IPS DF 6.9 (cell line): ENCODE measurements around the gene IL21.

Experiments used
- DNase-seq: peaks from one replicate; pipeline ENCODE4 v3.0.0-alpha.2; 2013; ENCODE audit warnings: low read depth, low spot score
- H3K27ac ChIP-seq: one replicate; pipeline ENCODE4 v1.5.1; 2013; ENCODE audit warnings: low read length, control low read depth
- H3K27me3 ChIP-seq: 2 replicates; pipeline ENCODE4 v1.6.1; 2013; ENCODE audit warnings: mild to moderate bottlenecking, low read length; ENCODE audit not compliant: control insufficient read depth, insufficient read depth
- H3K36me3 ChIP-seq: 2 replicates; pipeline ENCODE4 v1.6.1; 2013; ENCODE audit warnings: low read length; ENCODE audit not compliant: control insufficient read depth, insufficient read depth
- H3K4me1 ChIP-seq: 2 replicates; pipeline ENCODE4 v1.6.1; 2013; ENCODE audit warnings: low read length; ENCODE audit not compliant: control insufficient read depth, insufficient read depth
- H3K4me3 ChIP-seq: 2 replicates; pipeline ENCODE4 v1.5.1; 2013; ENCODE audit warnings: mild to moderate bottlenecking, low read length
- H3K9me3 ChIP-seq: 2 replicates; pipeline ENCODE4 v1.6.1; 2013; ENCODE audit warnings: low read length, inconsistent platforms; ENCODE audit not compliant: control insufficient read depth, insufficient read depth
- WGBS: extraction: QIAGEN DNeasy Blood & Tissue Kit; methylation state at CpG from one replicate; pipeline ENCODE4 v1.1.7; 2013; ENCODE audit warnings: mixed read lengths, missing lambda C conversion rate; ENCODE audit not compliant: insufficient read length, insufficient coverage; 5-methylcytosine and 5-hydroxymethylcytosine counted together

Gene IL21

GRCh38 chr4:122621016-122621507 is at the start of gene IL21:
TSS of gene IL21 (minus strand) at chr4:122621066. CDS start at chr4:122621011, 55 bp downstream.
- Histone ChIP-seq H3K27me3 (no peaks in the 10 kb centered on the region), H3K36me3 (no peaks in the 10 kb centered on the region), H3K4me3 (no peak within 1 kb of the TSS), H3K9me3 (no peaks in the 10 kb centered on the region), H3K4me1 (no peaks in the 10 kb centered on the region), H3K27ac (no peak within 1 kb of the TSS)
- DNase-seq, result no peak
- no CpG with 5 or more reads among the region's 4 CpGs for WGBS

DNA sequence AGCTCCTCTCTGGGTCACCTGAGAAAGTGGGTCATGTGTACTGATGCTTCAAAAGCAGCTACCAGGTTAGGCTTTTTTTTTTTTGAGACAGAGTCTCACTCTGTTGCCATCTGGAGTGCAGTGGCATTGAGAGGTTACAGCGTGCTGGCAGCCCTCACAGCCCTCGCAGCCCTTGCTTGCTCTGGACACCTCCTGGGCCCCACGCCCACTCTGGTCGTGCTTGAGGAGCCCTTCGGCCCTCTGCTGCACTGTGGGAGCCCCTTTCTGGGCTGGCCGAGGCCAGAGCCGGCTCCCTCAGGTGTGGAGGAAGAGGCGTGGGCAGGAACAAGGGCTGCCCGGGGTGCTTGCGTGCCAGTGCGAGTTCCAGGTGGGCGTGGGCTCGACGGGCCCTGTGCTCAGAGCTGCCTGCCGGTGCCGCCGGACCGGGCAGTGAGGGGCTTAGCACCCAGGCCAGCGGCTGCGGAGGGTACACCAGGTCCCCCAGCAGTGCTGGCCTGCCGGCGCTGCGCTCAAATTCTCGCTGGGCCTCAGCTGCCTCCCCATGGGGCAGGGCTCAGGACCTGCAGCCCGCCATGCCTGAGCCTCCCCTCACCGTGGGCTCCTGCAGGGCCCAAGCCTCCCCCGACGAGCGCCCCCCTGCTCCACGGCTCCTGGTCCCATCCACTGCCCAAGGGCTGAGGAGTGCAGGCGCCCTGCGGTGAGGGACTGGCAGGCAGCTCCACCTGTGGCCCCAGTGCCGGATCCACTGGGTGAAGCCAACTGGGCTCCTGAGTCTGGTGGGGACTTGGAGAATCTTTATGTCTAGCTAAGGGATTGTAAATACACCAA is 49.3 kb upstream of the IL21 start:
- Histone ChIP-seq H3K9me3 (no peaks in the 10 kb centered on the region), H3K4me3 (no peak overlapping the region), H3K4me1 (no peaks in the 10 kb centered on the region), H3K27me3 (no peaks in the 10 kb centered on the region), H3K27ac (no peak overlapping the region), H3K36me3 (no peaks in the 10 kb centered on the region)
- no CpG with 5 or more reads among the region's 33 CpGs for WGBS
- DNase-seq, result no peak

- WGBS, result no CpG with 5 or more reads among the region's 4 CpGs
- Histone ChIP-seq H3K36me3 (no peaks in the 10 kb centered on the region), H3K4me1 (no peaks in the 10 kb centered on the region), H3K27me3 (no peaks in the 10 kb centered on the region), H3K9me3 (no peaks in the 10 kb centered on the region), H3K27ac (no peak overlapping the region), H3K4me3 (no peak overlapping the region)
- DNase-seq, result no peak
Measured at GRCh38 chr4:122668241-122668640, 47.4 kb upstream of the IL21 start.

GRCh38 chr4:122666527-122667245 is 45.8 kb upstream of the IL21 start:
- H3K9me3 ChIP-seq, result no peaks in the 10 kb centered on the region
- no peak for DNase-seq
- no peak overlapping the region for H3K4me3 ChIP-seq
- no peaks in the 10 kb centered on the region for H3K4me1 ChIP-seq
- H3K27ac ChIP-seq, result no peak overlapping the region
- no CpG with 5 or more reads among the region's 2 CpGs for WGBS
- no peaks in the 10 kb centered on the region for H3K27me3 ChIP-seq
- H3K36me3 ChIP-seq, result no peaks in the 10 kb centered on the region

DNA sequence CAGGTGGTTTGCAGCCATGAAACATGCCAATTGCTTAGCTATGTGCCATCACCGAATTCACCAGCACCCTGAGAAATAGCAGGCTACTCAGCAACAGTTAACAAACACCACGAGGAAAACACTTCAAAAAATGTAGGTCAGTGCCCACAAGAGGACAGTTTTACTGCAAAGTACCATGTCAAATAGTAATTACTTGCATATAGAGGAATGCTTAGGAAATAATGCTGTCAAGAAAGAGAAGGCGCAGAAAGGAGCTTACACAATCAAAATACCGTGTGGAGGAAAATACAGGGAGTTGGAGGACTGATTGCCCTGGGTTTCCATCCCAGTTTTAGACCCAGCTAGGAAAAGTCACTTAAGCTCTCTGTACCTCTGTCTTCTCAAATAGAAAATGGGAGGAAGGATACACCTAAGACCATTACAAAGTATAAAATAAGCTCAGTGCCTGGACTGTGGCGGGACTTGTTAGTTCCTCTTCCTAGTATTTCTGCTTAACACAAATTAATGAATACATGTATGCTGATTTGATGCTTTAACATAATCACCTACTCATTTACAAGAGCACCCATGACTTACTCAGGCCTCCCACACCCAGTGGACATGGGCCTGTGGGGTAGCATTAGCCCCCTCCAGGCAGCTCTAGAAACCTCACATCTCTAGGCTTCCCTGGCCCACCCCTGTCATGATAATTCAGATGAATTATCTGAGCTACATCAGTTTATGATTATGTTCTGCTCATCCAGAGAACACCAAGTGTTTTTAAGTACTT is 44.5 kb upstream of the IL21 start:
- WGBS, result no CpG with 5 or more reads among the region's 5 CpGs
- Histone ChIP-seq H3K4me3 (no peak overlapping the region), H3K27me3 (no peaks in the 10 kb centered on the region), H3K27ac (no peak overlapping the region), H3K9me3 (no peaks in the 10 kb centered on the region), H3K4me1 (no peaks in the 10 kb centered on the region), H3K36me3 (no peaks in the 10 kb centered on the region)
- DNase-seq, result no peak

- H3K4me1 ChIP-seq, result no peaks in the 10 kb centered on the region
- no CpG with 5 or more reads among the region's 9 CpGs for WGBS
- no peaks in the 10 kb centered on the region for H3K36me3 ChIP-seq
- no peak overlapping the region for H3K4me3 ChIP-seq
- H3K27me3 ChIP-seq, result no peaks in the 10 kb centered on the region
- DNase-seq, result no peak
- H3K27ac ChIP-seq, result no peak overlapping the region
- no peaks in the 10 kb centered on the region for H3K9me3 ChIP-seq
Measured at GRCh38 chr4:122663814-122664610, 43.1 kb upstream of the IL21 start.

GRCh38 chr4:122663291-122663690 is 42.4 kb upstream of the IL21 start:
- Histone ChIP-seq H3K36me3 (no peaks in the 10 kb centered on the region), H3K4me3 (no peak overlapping the region), H3K4me1 (no peaks in the 10 kb centered on the region), H3K27ac (no peak overlapping the region), H3K27me3 (no peaks in the 10 kb centered on the region), H3K9me3 (no peaks in the 10 kb centered on the region)
- no CpG with 5 or more reads among the region's 1 CpG for WGBS
- DNase-seq, result no peak

DNA sequence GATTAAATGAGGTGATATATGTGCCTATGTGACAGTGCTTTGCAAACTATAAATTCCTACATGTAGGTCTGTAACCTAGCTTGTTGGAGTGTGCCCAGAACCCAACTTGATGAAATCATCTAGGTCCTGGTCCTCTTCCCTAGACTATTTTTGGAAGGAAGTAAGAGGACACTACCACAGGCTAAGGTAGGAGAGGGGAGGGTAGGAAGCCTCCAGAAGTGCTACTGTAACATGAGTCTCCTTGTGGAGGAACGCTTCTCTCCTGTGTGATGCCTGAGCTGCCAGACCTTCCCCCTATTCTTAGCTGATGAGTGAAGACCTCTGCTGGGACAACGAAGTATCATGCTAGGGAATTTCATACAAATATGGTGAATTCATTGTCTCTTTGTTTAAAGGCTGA is 41.8 kb upstream of the IL21 start:
- DNase-seq, result no peak
- no CpG with 5 or more reads among the region's 2 CpGs for WGBS
- Histone ChIP-seq H3K9me3 (no peaks in the 10 kb centered on the region), H3K27ac (no peak overlapping the region), H3K4me1 (no peaks in the 10 kb centered on the region), H3K36me3 (no peaks in the 10 kb centered on the region), H3K4me3 (no peak overlapping the region), H3K27me3 (no peaks in the 10 kb centered on the region)

GRCh38 chr4:122661176-122662160 is 40.6 kb upstream of the IL21 start:
- no CpG with 5 or more reads among the region's 4 CpGs for WGBS
- no peak overlapping the region for H3K27ac ChIP-seq
- H3K27me3 ChIP-seq, result no peaks in the 10 kb centered on the region
- no peaks in the 10 kb centered on the region for H3K36me3 ChIP-seq
- no peak for DNase-seq
- no peaks in the 10 kb centered on the region for H3K4me1 ChIP-seq
- H3K9me3 ChIP-seq, result no peaks in the 10 kb centered on the region
- no peak overlapping the region for H3K4me3 ChIP-seq
